Large intestine (tissue), 3 donors: ENCODE data around the gene TARBP1. TPM values are rescaled to one million over a fixed set of nuclear protein-coding genes. Genes with fewer than 3 reads are reported as not detected.
A peak's percentile ranks its signal among the peaks of the same experiment; 100 is the strongest.

Experiments used
- DNase-seq, 2 donors: peaks; one replicate each; pipeline versions ENCODE4 v3.0.0 to v3.0.0-alpha.2; 2013
- H3K27ac ChIP-seq: one replicate; pipeline ENCODE4 v1.5.1; 2013; ENCODE audit warnings: low read length
- H3K27me3 ChIP-seq: 2 replicates; pipeline ENCODE4 v1.6.1; 2013; ENCODE audit warnings: low read length; ENCODE audit not compliant: control insufficient read depth, insufficient read depth
- H3K36me3 ChIP-seq: 2 replicates; pipeline ENCODE4 v1.6.1; 2013; ENCODE audit warnings: low read length; ENCODE audit not compliant: control insufficient read depth, insufficient read depth
- H3K4me1 ChIP-seq: one replicate; pipeline ENCODE4 v1.6.1; 2013; ENCODE audit warnings: low read length; ENCODE audit not compliant: control insufficient read depth, insufficient read depth
- H3K4me3 ChIP-seq: one replicate; pipeline ENCODE4 v1.5.1; 2013; ENCODE audit warnings: low read length
- H3K9me3 ChIP-seq: one replicate; pipeline ENCODE4 v1.6.1; 2013; ENCODE audit warnings: mild to moderate bottlenecking, low read depth, low read length, moderate library complexity; ENCODE audit not compliant: control insufficient read depth
- WGBS: methylation state at CpG from one replicate; pipeline ENCODE4 v1.1.5; 2013; ENCODE audit warnings: low lambda C conversion rate; ENCODE audit not compliant: insufficient coverage; 5-methylcytosine and 5-hydroxymethylcytosine counted together
- polyA plus RNA-seq: library from polyadenylated mRNA; unstranded; fragments of 120-200 nt; gene quantifications from one replicate; pipeline ENCODE4 v1.2.1, GENCODE V29; 2013

The TARBP1 gene
- polyA plus RNA-seq, 1 donor, result 84.4 TPM

GRCh38 chr1:234484218-234484617, 5.2 kb upstream of the TARBP1 start:
- no peaks in the 10 kb centered on the region for H3K36me3 ChIP-seq
- H3K27me3 ChIP-seq, result no peaks in the 10 kb centered on the region
- no peak overlapping the region for H3K4me3 ChIP-seq
- H3K27ac ChIP-seq, result no peak overlapping the region
- no peaks in the 10 kb centered on the region for H3K9me3 ChIP-seq
- DNase-seq, result no peak
- WGBS, result 82% methylated on average over 2 of the region's 3 CpGs
- no peaks in the 10 kb centered on the region for H3K4me1 ChIP-seq

- no peaks in the 10 kb centered on the region for H3K36me3 ChIP-seq
- no peak overlapping the region for H3K27ac ChIP-seq
- H3K9me3 ChIP-seq, result no peaks in the 10 kb centered on the region
- 100% methylated on average over 1 of the region's 5 CpGs for WGBS
- H3K27me3 ChIP-seq, result no peaks in the 10 kb centered on the region
- no peak overlapping the region for H3K4me3 ChIP-seq
- H3K4me1 ChIP-seq, result no peaks in the 10 kb centered on the region
- DNase-seq, result no peak
Measured at GRCh38 chr1:234481771-234482170, 2.8 kb upstream of the TARBP1 start.

GRCh38 chr1:234479866-234480265, 887 bp upstream of the TARBP1 start:
- H3K27ac ChIP-seq, result no peak overlapping the region
- H3K27me3 ChIP-seq, result no peaks in the 10 kb centered on the region
- no CpG with 5 or more reads among the region's 2 CpGs for WGBS
- H3K36me3 ChIP-seq, result no peaks in the 10 kb centered on the region
- H3K9me3 ChIP-seq, result no peaks in the 10 kb centered on the region
- H3K4me3 ChIP-seq, result no peak overlapping the region
- no peak for DNase-seq
- no peaks in the 10 kb centered on the region for H3K4me1 ChIP-seq

- no peak for DNase-seq
- Histone ChIP-seq H3K9me3 (no peaks in the 10 kb centered on the region), H3K4me1 (no peaks in the 10 kb centered on the region), H3K36me3 (no peaks in the 10 kb centered on the region), H3K4me3 (peak overlapping the region; percentile 60), H3K27ac (peak overlapping the region; percentile 20), H3K27me3 (no peaks in the 10 kb centered on the region)
- no CpG with 5 or more reads among the region's 5 CpGs for WGBS
Measured at GRCh38 chr1:234479310-234479559, 256 bp upstream of the TARBP1 start.

GRCh38 chr1:234478152-234478480, 863 bp downstream of the TARBP1 start:
- H3K4me3 ChIP-seq, result peak overlapping the region; percentile 56
- no peaks in the 10 kb centered on the region for H3K4me1 ChIP-seq
- no peaks in the 10 kb centered on the region for H3K36me3 ChIP-seq
- H3K27ac ChIP-seq, result peak overlapping the region; percentile 52
- DNase-seq, result peak; percentile 69 to 85
- no CpG with 5 or more reads among the region's 43 CpGs for WGBS
- H3K27me3 ChIP-seq, result no peaks in the 10 kb centered on the region
- no peaks in the 10 kb centered on the region for H3K9me3 ChIP-seq

- peak overlapping the region; percentile 52 for H3K27ac ChIP-seq
- peak overlapping the region; percentile 56 for H3K4me3 ChIP-seq
- H3K9me3 ChIP-seq, result no peaks in the 10 kb centered on the region
- H3K4me1 ChIP-seq, result no peaks in the 10 kb centered on the region
- H3K36me3 ChIP-seq, result no peaks in the 10 kb centered on the region
- DNase-seq, result no peak
- H3K27me3 ChIP-seq, result no peaks in the 10 kb centered on the region
- WGBS, result 67% methylated on average over 2 of the region's 15 CpGs
Measured at GRCh38 chr1:234477386-234478151, 1.4 kb downstream of the TARBP1 start.

GRCh38 chr1:234476172-234476571, 2.8 kb downstream of the TARBP1 start:
- 100% methylated on average over 1 of the region's 5 CpGs for WGBS
- no peaks in the 10 kb centered on the region for H3K9me3 ChIP-seq
- no peak overlapping the region for H3K4me3 ChIP-seq
- H3K27me3 ChIP-seq, result no peaks in the 10 kb centered on the region
- H3K27ac ChIP-seq, result no peak overlapping the region
- peaks cover 2% of the 10 kb centered on the region for H3K36me3 ChIP-seq
- no peaks in the 10 kb centered on the region for H3K4me1 ChIP-seq
- DNase-seq, result no peak

- WGBS, result no CpG with 5 or more reads among the region's 12 CpGs
Measured at GRCh38 chr1:234475167-234475793, 3.7 kb downstream of the TARBP1 start.

GRCh38 chr1:234474375-234474774, 4.6 kb downstream of the TARBP1 start:
- 90% methylated on average over 2 of the region's 2 CpGs for WGBS

More at GRCh38 chr1:234475167-234475793, 3.7 kb downstream of the TARBP1 start:
- no peak for DNase-seq
- H3K27me3 ChIP-seq, result no peaks in the 10 kb centered on the region
- no peak overlapping the region for H3K27ac ChIP-seq
- peaks cover 2% of the 10 kb centered on the region for H3K36me3 ChIP-seq
- no peaks in the 10 kb centered on the region for H3K9me3 ChIP-seq
- no peak overlapping the region for H3K4me3 ChIP-seq
- no peaks in the 10 kb centered on the region for H3K4me1 ChIP-seq

GRCh38 chr1:234473118-234473517, 5.9 kb downstream of the TARBP1 start:
- H3K4me3 ChIP-seq, result no peak overlapping the region
- DNase-seq, result no peak
- peaks cover 6% of the 10 kb centered on the region for H3K36me3 ChIP-seq
- no peak overlapping the region for H3K27ac ChIP-seq
- no CpG with 5 or more reads among the region's 3 CpGs for WGBS
- no peaks in the 10 kb centered on the region for H3K4me1 ChIP-seq
- H3K27me3 ChIP-seq, result no peaks in the 10 kb centered on the region
- no peaks in the 10 kb centered on the region for H3K9me3 ChIP-seq

More at GRCh38 chr1:234474375-234474774, 4.6 kb downstream of the TARBP1 start:
- Histone ChIP-seq H3K9me3 (no peaks in the 10 kb centered on the region), H3K36me3 (peaks cover 2% of the 10 kb centered on the region), H3K27me3 (no peaks in the 10 kb centered on the region), H3K4me3 (no peak overlapping the region), H3K27ac (no peak overlapping the region), H3K4me1 (no peaks in the 10 kb centered on the region)
- no peak for DNase-seq

- no peak for DNase-seq
- Histone ChIP-seq H3K36me3 (peaks cover 26% of the 10 kb centered on the region), H3K27me3 (no peaks in the 10 kb centered on the region), H3K9me3 (no peaks in the 10 kb centered on the region), H3K4me3 (no peak overlapping the region), H3K27ac (no peak overlapping the region), H3K4me1 (no peaks in the 10 kb centered on the region)
Measured at GRCh38 chr1:234469376-234469775, 9.6 kb downstream of the TARBP1 start.
